ENCODE results near the gene BARX1.
A peak's percentile ranks its signal among the peaks of the same experiment; 100 is the strongest.
"Not testable (repeated sequence)": the region's sequence is repeated elsewhere in the genome, so short reads cannot be mapped to it uniquely, and the experiment has no call there.

BARX1 gene

GRCh38 chr9:93967020-93967803 lies 12.1 kb upstream of the BARX1 start:
- no peak for DNase-seq

- no peak for DNase-seq
Observed at GRCh38 chr9:93965830-93966577, 10.8 kb upstream of the BARX1 start.

GRCh38 chr9:93964685-93965084 lies 9.5 kb upstream of the BARX1 start:
- DNase-seq: no peak

- no peak for DNase-seq
Observed at GRCh38 chr9:93963969-93964368, 8.8 kb upstream of the BARX1 start.

- not testable (repeated sequence) for DNase-seq
Observed at GRCh38 chr9:93963489-93963888, 8.3 kb upstream of the BARX1 start.

GRCh38 chr9:93962561-93963440 lies 7.6 kb upstream of the BARX1 start:
- peak in 49 of 56 donors; percentile 6 to 83 (median 48) for DNase-seq

- DNase-seq: no peak
Observed at GRCh38 chr9:93962017-93962416, 6.9 kb upstream of the BARX1 start.

GRCh38 chr9:93960971-93961841 lies 6.1 kb upstream of the BARX1 start:
- no peak for DNase-seq

- DNase-seq: no peak
Observed at GRCh38 chr9:93960221-93960970, 5.2 kb upstream of the BARX1 start.

GRCh38 chr9:93959739-93960154 lies 4.6 kb upstream of the BARX1 start:
- no peak for DNase-seq

GRCh38 chr9:93958819-93959682 lies 3.9 kb upstream of the BARX1 start:
- no peak for DNase-seq

GRCh38 chr9:93958121-93958818 lies 3.1 kb upstream of the BARX1 start:
- no peak for DNase-seq

GRCh38 chr9:93955981-93956784 lies 1.0 kb upstream of the BARX1 start:
- no peak for DNase-seq

GRCh38 chr9:93954434-93955061 lies 607 bp downstream of the BARX1 start:
- no peak for DNase-seq

- no peak for DNase-seq
Observed at GRCh38 chr9:93953496-93954433, 1.4 kb downstream of the BARX1 start.

All from amygdala (tissue), 56 donors.